Measurements from ENCODE around the gene TXLNB.
"Not testable (repeated sequence)": the region's sequence is repeated elsewhere in the genome, so short reads cannot be mapped to it uniquely, and the experiment has no call there.

Gene TXLNB

GRCh38 chr6:139231206-139231605, 60.6 kb downstream of the TXLNB start:
- DNase-seq, result no peak

GRCh38 chr6:139230391-139230840, 61.4 kb downstream of the TXLNB start:
- peak; percentile 89 to 90 for DNase-seq

GRCh38 chr6:139228387-139228786, 63.4 kb downstream of the TXLNB start:
- DNase-seq, result not testable (repeated sequence)

- no peak for DNase-seq
These were observed 72.1 kb downstream of the TXLNB start for GRCh38 chr6:139219746-139220145.

- DNase-seq, result peak; percentile 95 to 96
These were observed 72.5 kb downstream of the TXLNB start for GRCh38 chr6:139219271-139219729.

- DNase-seq, result not testable (repeated sequence)
These were observed 79.3 kb downstream of the TXLNB start for GRCh38 chr6:139212460-139212859.

GRCh38 chr6:139210766-139211165, 81.0 kb downstream of the TXLNB start:
- not testable (repeated sequence) for DNase-seq

- no peak for DNase-seq
These were observed 86.0 kb downstream of the TXLNB start for GRCh38 chr6:139205843-139206242.

- no peak for DNase-seq
These were observed 86.8 kb downstream of the TXLNB start for GRCh38 chr6:139204978-139205377.

- DNase-seq, result no peak
These were observed 90.4 kb downstream of the TXLNB start for GRCh38 chr6:139201378-139201777.

- no peak for DNase-seq
These were observed 93.1 kb downstream of the TXLNB start for GRCh38 chr6:139198529-139199288.

- no peak for DNase-seq
These were observed 97.1 kb downstream of the TXLNB start for GRCh38 chr6:139194740-139195139.

Data from SHP77 (cell line).